H9 (cell line): ENCODE results near the gene ITGB3. TPM values are rescaled to one million over a fixed set of nuclear protein-coding genes. Genes with fewer than 3 reads are reported as not detected.

ENCODE experiments used
- DNase-seq: peaks from one replicate; pipeline ENCODE4 v3.0.0-alpha.2; 2017
- H2AFZ ChIP-seq: one replicate; pipeline ENCODE4 v1.6.1; 2013; ENCODE audit warnings: mild to moderate bottlenecking, low read length, control low read depth, moderate library complexity
- H2AK5ac ChIP-seq: 2 replicates; pipeline ENCODE4 v1.6.1; 2013; ENCODE audit warnings: low read length, control low read depth, mixed read lengths; ENCODE audit not compliant: insufficient read length
- H2BK120ac ChIP-seq: one replicate; pipeline ENCODE4 v1.6.1; 2013; ENCODE audit warnings: low read depth, mild to moderate bottlenecking, low read length, control low read depth, inconsistent platforms; ENCODE audit not compliant: poor library complexity, severe bottlenecking
- H2BK12ac ChIP-seq: 2 replicates; pipeline ENCODE4 v1.6.1; 2013; ENCODE audit warnings: low read length, control low read depth, mixed read lengths, low read depth; ENCODE audit not compliant: insufficient read length
- H2BK15ac ChIP-seq: 2 replicates; pipeline ENCODE4 v1.6.1; 2013; ENCODE audit warnings: low read depth, low read length, control low read depth
- H2BK20ac ChIP-seq: one replicate; pipeline ENCODE4 v1.6.1; 2013; ENCODE audit warnings: low read depth, mild to moderate bottlenecking, low read length, control low read depth, inconsistent platforms; ENCODE audit not compliant: poor library complexity, severe bottlenecking
- H2BK5ac ChIP-seq: 2 replicates; pipeline ENCODE4 v1.6.1; 2013; ENCODE audit warnings: low read length, control low read depth, mixed read lengths; ENCODE audit not compliant: insufficient read length
- H3K14ac ChIP-seq: 2 replicates; pipeline ENCODE4 v1.6.1; 2013; ENCODE audit warnings: low read length, control low read depth; ENCODE audit not compliant: insufficient read depth
- H3K18ac ChIP-seq: 2 replicates; pipeline ENCODE4 v1.6.1; 2013; ENCODE audit warnings: low read depth, mild to moderate bottlenecking, mixed read lengths, low read length, control low read depth; ENCODE audit not compliant: insufficient read length
- H3K23ac ChIP-seq: 2 replicates; pipeline ENCODE4 v1.6.1; 2013; ENCODE audit warnings: low read length, control low read depth, mixed read lengths, low read depth; ENCODE audit not compliant: insufficient read length
- H3K23me2 ChIP-seq: 2 replicates; pipeline ENCODE4 v1.6.1; 2013; ENCODE audit warnings: low read depth, mild to moderate bottlenecking, mixed read lengths, low read length, control low read depth; ENCODE audit not compliant: insufficient read length, poor library complexity, severe bottlenecking
- H3K27ac ChIP-seq: 2 replicates; pipeline ENCODE4 v1.5.1; 2013; ENCODE audit warnings: low read length, control low read depth, mixed read lengths, low read depth; ENCODE audit not compliant: insufficient read length
- H3K27me3 ChIP-seq: 2 replicates; pipeline ENCODE4 v1.6.1; 2013; ENCODE audit warnings: low read length, control low read depth, inconsistent platforms; ENCODE audit not compliant: insufficient read depth
- H3K4ac ChIP-seq: 2 replicates; pipeline ENCODE4 v1.6.1; 2013; ENCODE audit warnings: low read depth, mild to moderate bottlenecking, control low read depth, inconsistent platforms, low read length, moderate library complexity
- H3K4me1 ChIP-seq: 2 replicates; pipeline ENCODE4 v1.6.1; 2013; ENCODE audit warnings: low read length, control low read depth, inconsistent platforms; ENCODE audit not compliant: insufficient read depth
- H3K4me2 ChIP-seq: 2 replicates; pipeline ENCODE4 v1.6.1; 2013; ENCODE audit warnings: low read length, control low read depth, mixed read lengths; ENCODE audit not compliant: insufficient read length, insufficient read depth
- H3K56ac ChIP-seq: 2 replicates; pipeline ENCODE4 v1.6.1; 2013; ENCODE audit warnings: low read depth, mild to moderate bottlenecking, mixed read lengths, low read length, control low read depth; ENCODE audit not compliant: insufficient read length
- H3K79me1 ChIP-seq: 2 replicates; pipeline ENCODE4 v1.6.1; 2013; ENCODE audit warnings: low read depth, mild to moderate bottlenecking, moderate library complexity, low read length, control low read depth, inconsistent platforms; ENCODE audit not compliant: insufficient read depth, poor library complexity, severe bottlenecking
- H3K79me2 ChIP-seq: 2 replicates; pipeline ENCODE4 v1.6.1; 2013; ENCODE audit warnings: low read length, control low read depth, inconsistent platforms; ENCODE audit not compliant: insufficient read depth
- H3K9ac ChIP-seq: 2 replicates; pipeline ENCODE4 v1.6.1; 2013; ENCODE audit warnings: low read length, control low read depth, mixed read lengths; ENCODE audit not compliant: insufficient read length; ENCODE audit errors: extremely low read depth
- H3K9me3 ChIP-seq: one replicate; pipeline ENCODE4 v1.6.1; 2013; ENCODE audit warnings: low read depth, low read length, inconsistent platforms; ENCODE audit not compliant: control insufficient read depth
- H3T11ph ChIP-seq: one replicate; pipeline ENCODE4 v1.6.1; 2013; ENCODE audit warnings: mild to moderate bottlenecking, low read length, control low read depth, inconsistent platforms
- H4K20me1 ChIP-seq: one replicate; pipeline ENCODE4 v1.6.1; 2013; ENCODE audit not compliant: control insufficient read depth, insufficient read length, insufficient read depth
- H4K5ac ChIP-seq: 2 replicates; pipeline ENCODE4 v1.6.1; 2013; ENCODE audit warnings: low read depth, mild to moderate bottlenecking, mixed read lengths, low read length, control low read depth; ENCODE audit not compliant: insufficient read length
- H4K8ac ChIP-seq: replicated peaks from 2 replicates; pipeline ENCODE4 v1.6.1; 2013; ENCODE audit warnings: low read length, control low read depth, mixed read lengths, low read depth; ENCODE audit not compliant: insufficient read length
- H4K91ac ChIP-seq: 2 replicates; pipeline ENCODE4 v1.6.1; 2013; ENCODE audit warnings: low read depth, mild to moderate bottlenecking, moderate library complexity, mixed read lengths, low read length, control low read depth; ENCODE audit not compliant: insufficient read length
- H3K27ac Mint-ChIP-seq, 3 experiments: 2 replicates in 2 of 3; 3 replicates in 1 of 3; pipeline ENCODE4 v1.8.0; 2020 to 2021; ENCODE audit warnings: mixed read lengths in 3 of 3, mild to moderate bottlenecking in 1 of 3, moderate library complexity in 1 of 3
- H3K27me3 Mint-ChIP-seq: 2 replicates; pipeline ENCODE4 v1.8.0; 2021; ENCODE audit warnings: low read depth, mild to moderate bottlenecking, moderate library complexity, mixed read lengths
- H3K36me3 Mint-ChIP-seq, 3 experiments: 2 replicates in 2 of 3; 3 replicates in 1 of 3; pipeline ENCODE4 v1.8.0; 2020 to 2021; ENCODE audit warnings: low read depth in 3 of 3, mixed read lengths in 3 of 3; ENCODE audit not compliant: insufficient read depth in 1 of 3
- H3K4me1 Mint-ChIP-seq, 2 experiments: 2 replicates each; pipeline ENCODE4 v1.8.0; 2020; ENCODE audit warnings: mixed read lengths in 2 of 2
- H3K4me3 Mint-ChIP-seq, 2 experiments: 2 replicates in 1 of 2; 3 replicates in 1 of 2; pipeline ENCODE4 v1.8.0; 2020 to 2021; ENCODE audit warnings: mild to moderate bottlenecking in 2 of 2, mixed read lengths in 2 of 2, moderate library complexity in 1 of 2
- H3K9me3 Mint-ChIP-seq, 2 experiments: 2 replicates in 1 of 2; 3 replicates in 1 of 2; pipeline ENCODE4 v1.8.0; 2020; ENCODE audit warnings: mild to moderate bottlenecking in 2 of 2, mixed read lengths in 2 of 2, moderate library complexity in 1 of 2
- CTCF ChIP-seq: fragments of 200-600 bp; sonication (generic); conservative IDR thresholded peaks from 3 replicates; pipeline ENCODE4 v1.8.0; 2021; ENCODE audit warnings: antibody characterized with exemption, mild to moderate bottlenecking
- WGBS: extraction: QIAGEN DNeasy Blood & Tissue Kit; methylation state at CpG from one replicate; pipeline ENCODE4 v1.1.7; 2013; ENCODE audit warnings: missing lambda C conversion rate, low lambda C conversion rate, mixed read lengths; ENCODE audit not compliant: insufficient read length; ENCODE audit errors: extremely low coverage; 5-methylcytosine and 5-hydroxymethylcytosine counted together
- total RNA-seq: library from RNA; stranded (reverse); gene quantifications from 2 replicates; pipeline ENCODE4 v1.2.1, GENCODE V29; 2021

ITGB3 gene
- total RNA-seq, 1 experiment from 2014 or later, result not detected

GRCh38 chr17:47225911-47226688, 27.5 kb upstream of the ITGB3 start:
- Histone ChIP-seq H2BK120ac (no peak overlapping the region), H3K23ac (no peak overlapping the region), H3K79me1 (no peaks in the 10 kb centered on the region), H2BK5ac (no peak overlapping the region), H2BK15ac (no peak overlapping the region), H3K4ac (no peak overlapping the region), H2AK5ac (no peak overlapping the region), H2BK12ac (no peak overlapping the region), H3K79me2 (no peaks in the 10 kb centered on the region), H3K18ac (no peak overlapping the region), H3K4me2 (no peak overlapping the region), H4K91ac (no peak overlapping the region), H3K14ac (no peak overlapping the region), H3K9me3 (no peaks in the 10 kb centered on the region), H3K27me3 (no peaks in the 10 kb centered on the region), H4K8ac (no peak overlapping the region), H3K27ac (no peak overlapping the region), H3K56ac (no peak overlapping the region), H3K23me2 (no peaks in the 10 kb centered on the region), H4K5ac (no peak overlapping the region), H3K4me1 (no peaks in the 10 kb centered on the region; the same call in 1 of the 2 replicates), H4K20me1 (no peaks in the 10 kb centered on the region), H3T11ph (no peak overlapping the region), H2AFZ (no peak overlapping the region), H2BK20ac (no peak overlapping the region), H3K9ac (no peak overlapping the region)
- Mint-ChIP-seq H3K27me3 (peaks cover 40% of the 10 kb centered on the region), H3K36me3 (peaks cover 0 to 13% (median 9%) of the 10 kb centered on the region in 3 experiments; a peak in 4 of 7 replicates), H3K9me3 (peaks cover 13 to 22% of the 10 kb centered on the region in 2 experiments), H3K4me1 (peaks cover 21 to 24% of the 10 kb centered on the region in 2 experiments), H3K27ac (no peak overlapping the region), H3K4me3 (no peak overlapping the region)
- WGBS, result no CpG with 5 or more reads among the region's 2 CpGs
- no peak for TF ChIP-seq CTCF
- DNase-seq, result no peak
